Measurements from ENCODE around the gene PPP1R14B. TPM values are rescaled to one million over a fixed set of nuclear protein-coding genes. Genes with fewer than 3 reads are reported as not detected.
A peak's percentile ranks its signal among the peaks of the same experiment; 100 is the strongest.

PPP1R14B gene
- total and polyA plus RNA-seq, 2 of the 13 experiments (the other 11 are each of a cell fraction or from before 2014, with no cell fraction given), result 110 to 148 TPM

DNA sequence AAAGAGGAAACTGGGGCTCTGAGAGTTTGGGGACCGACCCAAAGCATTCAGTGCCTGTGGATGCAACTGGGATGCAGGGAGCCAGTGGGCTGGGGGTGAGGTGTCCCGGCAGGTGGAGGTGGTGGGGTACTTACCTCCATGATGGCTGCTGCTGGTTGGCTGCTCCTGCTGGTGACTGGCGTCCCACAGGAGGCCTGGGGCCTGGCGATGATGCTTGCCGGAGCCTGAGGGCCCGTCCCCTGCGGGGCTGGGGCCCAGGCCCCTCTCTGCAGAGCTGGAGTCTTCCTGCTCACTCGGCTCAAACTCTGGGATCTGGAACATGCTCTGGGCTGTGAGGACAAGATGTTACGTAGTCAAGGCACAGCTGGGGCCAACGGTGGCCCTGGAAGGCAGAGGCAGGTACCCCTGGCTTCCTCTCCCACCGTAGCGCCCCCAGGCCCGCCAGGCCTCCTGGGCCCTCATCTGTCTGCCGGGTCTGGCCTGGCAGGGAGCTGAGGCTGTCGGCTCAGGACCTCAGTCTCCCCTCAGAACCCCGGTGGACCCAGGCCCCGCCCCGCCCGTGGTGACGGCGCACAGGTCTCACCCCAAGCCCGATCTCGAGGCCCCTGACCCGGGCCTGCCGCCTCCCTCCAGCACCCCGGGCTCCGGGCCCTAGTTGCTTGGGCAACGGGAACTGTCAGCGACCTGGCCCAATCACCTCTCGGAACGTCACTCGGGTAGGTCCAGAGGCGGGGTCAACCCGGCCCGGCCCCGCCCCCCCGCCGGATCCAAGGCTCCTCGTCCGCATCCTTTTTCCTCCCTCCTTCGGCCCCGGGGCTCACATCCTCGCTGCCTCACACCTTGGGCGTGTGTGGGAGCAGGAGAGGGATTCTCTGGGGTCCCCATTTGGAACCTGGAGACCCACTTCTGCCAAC lies 37.6 kb upstream of the PPP1R14B start, which contains the start of gene BAD (continued):
- TF ChIP-seq ZNF788 (CRISPR knock-in tag; IDR thresholded peaks at IDR 0.05; ENCODE audit: borderline replicate concordance) (0 out of 2 replicates have a peak, but pooled peaks have one; percentile 28), SP4 (CRISPR knock-in tag; IDR thresholded peaks at IDR 0.05) (peak; percentile 55; the same call in 1 of the 2 replicates), KLF16 (CRISPR knock-in tag; IDR thresholded peaks at IDR 0.05) (0 out of 4 replicates have a peak, but pooled peaks of 1 of the 2 experiments have one; percentile 36), STAG1 (CRISPR knock-in tag; IDR thresholded peaks at IDR 0.05) (no peak), ARID4A (CRISPR knock-in tag; IDR thresholded peaks at IDR 0.05; ENCODE audit: borderline replicate concordance) (peak; percentile 77; the same call in 1 of the 2 replicates), SMAD1 (CRISPR knock-in tag; IDR thresholded peaks at IDR 0.05; ENCODE audit: borderline replicate concordance, low read depth) (peak; percentile 34; the same call in 1 of the 2 replicates), ZNF205 (CRISPR knock-in tag; IDR thresholded peaks at IDR 0.05) (no peak), EZH2 (conservative IDR thresholded peaks at IDR 0.05; ENCODE audit: low read depth, low read length) (no peak), TAF15 (IDR thresholded peaks at IDR 0.05; ENCODE audit: low read depth, low read length, poor library complexity, severe bottlenecking) (peak; percentile 32), ZNF501 (CRISPR knock-in tag; IDR thresholded peaks at IDR 0.05) (peak; percentile 56; the same call in 1 of the 2 replicates), MXI1 (IDR thresholded peaks at IDR 0.05; ENCODE audit: borderline replicate concordance, low read depth, low read length) (peak; percentile 87; the same call in 2 of the 3 replicates), NRL (CRISPR knock-in tag; IDR thresholded peaks at IDR 0.05; ENCODE audit: borderline replicate concordance) (0 out of 2 replicates have a peak, but pooled peaks have one; percentile 10), ZNF44 (CRISPR knock-in tag; IDR thresholded peaks at IDR 0.05) (peak; percentile 48; the same call in 1 of the 2 replicates), ZNF883 (CRISPR knock-in tag; IDR thresholded peaks at IDR 0.05; ENCODE audit: not compliant biosample characterization) (peak; percentile 37), ZSCAN29 (CRISPR knock-in tag; conservative IDR thresholded peaks at IDR 0.05) (peak; percentile 44; the same call in 1 of the 2 replicates), SNAPC2 (CRISPR knock-in tag; IDR thresholded peaks at IDR 0.05) (peak; percentile 70; the same call in 1 of the 2 replicates), ZNF275 (CRISPR knock-in tag; IDR thresholded peaks at IDR 0.05; ENCODE audit: borderline replicate concordance) (0 out of 2 replicates have a peak, but pooled peaks have one; percentile 13), KAT8 (CRISPR knock-in tag; IDR thresholded peaks at IDR 0.05) (peak; percentile 37; the same call in 1 of the 2 replicates), BCL3 (CRISPR knock-in tag; IDR thresholded peaks at IDR 0.05) (0 out of 2 replicates have a peak, but pooled peaks have one; percentile 15), ARHGAP35 (CRISPR knock-in tag; IDR thresholded peaks at IDR 0.05; ENCODE audit: borderline replicate concordance) (0 out of 2 replicates have a peak, but pooled peaks have one; percentile 26), ZNF232 (CRISPR knock-in tag; IDR thresholded peaks at IDR 0.05; ENCODE audit: borderline replicate concordance) (no peak)

Measured in HepG2 (cell line).